HEK293 (cell line): Measurements from ENCODE around the gene PFN1.
A peak's percentile ranks its signal among the peaks of the same experiment; 100 is the strongest.

Source experiments
- CTCF ChIA-PET: fragments of 350-600 bp; formaldehyde crosslinking; extraction: SDS; loops from one replicate; lab custom pipeline; 2021; ENCODE audit warnings: antibody characterized with exemption; lab: Yijun Ruan, JAX
- POLR2A ChIA-PET: fragments of 300-600 bp; formaldehyde crosslinking; extraction: SDS; loops from one replicate; lab custom pipeline; 2020; ENCODE audit warnings: antibody characterized with exemption, inconsistent platforms; lab: Yijun Ruan, JAX
- H3K27ac ChIP-seq: fragments of 200-500 bp; sonication (Bioruptor generic); 2 replicates; pipeline ENCODE4 v1.5.1; 2014; ENCODE audit warnings: low read depth, low read length, control low read depth, inconsistent platforms; ENCODE audit errors: extremely low read depth
- H3K36me3 ChIP-seq, 2 experiments: fragments of 200-500 bp in 1 of 2; sonication (Bioruptor generic) in 1 of 2; 1 replicate in 1 of 2; 2 replicates in 1 of 2; pipeline ENCODE4 v1.5.1; 2014 to 2017; ENCODE audit warnings: inconsistent platforms in 2 of 2, low read length in 2 of 2; ENCODE audit not compliant: control insufficient read depth in 2 of 2, insufficient read depth in 1 of 2
- H3K4me1 ChIP-seq: fragments of 200-500 bp; sonication (Bioruptor generic); 2 replicates; pipeline ENCODE4 v1.5.1; 2014; ENCODE audit warnings: mild to moderate bottlenecking, low read length, inconsistent platforms; ENCODE audit not compliant: control insufficient read depth, insufficient read depth
- H3K4me3 ChIP-seq: 2 replicates; pipeline ENCODE4 v1.5.1; 2011; ENCODE audit warnings: low read depth, mild to moderate bottlenecking, control low read depth, low read length, moderate library complexity
- H3K9me3 ChIP-seq: fragments of 200-500 bp; sonication (Bioruptor generic); 2 replicates; pipeline ENCODE4 v1.5.1; 2014; ENCODE audit warnings: low read depth, low read length, inconsistent platforms; ENCODE audit not compliant: control insufficient read depth, insufficient read depth
- GFI1B ChIP-seq: fragments of 450-650 bp; formaldehyde crosslinking; IDR thresholded peaks from 2 replicates; pipeline ENCODE4 v1.5.1; 2016; ENCODE audit warnings: missing biosample characterization, missing genetic modification characterization
- GLIS1 ChIP-seq: fragments of 450-650 bp; formaldehyde crosslinking; IDR thresholded peaks from 2 replicates; pipeline ENCODE4 v1.5.1; 2016; ENCODE audit warnings: missing biosample characterization, missing genetic modification characterization
- KLF16 ChIP-seq: fragments of 450-650 bp; formaldehyde crosslinking; IDR thresholded peaks from 2 replicates; pipeline ENCODE4 v1.5.1; 2017; ENCODE audit warnings: missing biosample characterization, missing genetic modification characterization
- KLF8 ChIP-seq: fragments of 450-650 bp; formaldehyde crosslinking; IDR thresholded peaks from 2 replicates; pipeline ENCODE4 v1.5.1; 2016; ENCODE audit warnings: missing biosample characterization, missing genetic modification characterization
- REST ChIP-seq: fragments of 450-650 bp; formaldehyde crosslinking; IDR thresholded peaks from 2 replicates; pipeline ENCODE4 v1.5.1; 2016; ENCODE audit warnings: missing biosample characterization, missing genetic modification characterization
- ZBTB1 ChIP-seq: fragments of 450-650 bp; formaldehyde crosslinking; IDR thresholded peaks from 2 replicates; pipeline ENCODE4 v1.5.1; 2016; ENCODE audit warnings: missing biosample characterization, missing genetic modification characterization
- ZEB2 ChIP-seq: fragments of 450-650 bp; formaldehyde crosslinking; IDR thresholded peaks from 2 replicates; pipeline ENCODE4 v1.5.1; 2016; ENCODE audit warnings: missing biosample characterization, missing genetic modification characterization
- ZNF114 ChIP-seq: fragments of 450-650 bp; formaldehyde crosslinking; IDR thresholded peaks from 2 replicates; pipeline ENCODE4 v1.5.0; 2017; ENCODE audit warnings: missing biosample characterization, missing genetic modification characterization
- ZNF16 ChIP-seq: fragments of 450-650 bp; formaldehyde crosslinking; IDR thresholded peaks from 2 replicates; pipeline ENCODE4 v1.5.1; 2016; ENCODE audit warnings: low read depth, missing biosample characterization, missing genetic modification characterization
- ZNF184 ChIP-seq: fragments of 450-650 bp; IDR thresholded peaks from 2 replicates; pipeline ENCODE4 v1.5.1; 2018; ENCODE audit warnings: missing biosample characterization, mild to moderate bottlenecking, missing genetic modification characterization
- ZNF19 ChIP-seq: fragments of 450-650 bp; formaldehyde crosslinking; IDR thresholded peaks from 2 replicates; pipeline ENCODE4; 2016; ENCODE audit warnings: missing biosample characterization, missing genetic modification characterization, low read depth
- ZNF202 ChIP-seq: fragments of 450-650 bp; formaldehyde crosslinking; IDR thresholded peaks from 2 replicates; pipeline ENCODE4 v1.5.1; 2016; ENCODE audit warnings: missing biosample characterization, missing genetic modification characterization, borderline replicate concordance
- ZNF266 ChIP-seq: fragments of 450-650 bp; formaldehyde crosslinking; IDR thresholded peaks from 2 replicates; pipeline ENCODE4 v1.5.1; 2016; ENCODE audit warnings: missing biosample characterization, missing genetic modification characterization, low read depth
- ZNF529 ChIP-seq: fragments of 450-650 bp; formaldehyde crosslinking; IDR thresholded peaks from 2 replicates; pipeline ENCODE4 v1.5.1; 2017; ENCODE audit warnings: missing genetic modification characterization, missing biosample characterization; ENCODE audit not compliant: insufficient replicate concordance
- ZNF530 ChIP-seq: fragments of 450-650 bp; formaldehyde crosslinking; IDR thresholded peaks from 2 replicates; pipeline ENCODE4 v1.5.1; 2016; ENCODE audit warnings: low read depth, missing biosample characterization, missing genetic modification characterization
- ZNF596 ChIP-seq: fragments of 450-650 bp; IDR thresholded peaks from 2 replicates; pipeline ENCODE4 v1.5.0; 2018; ENCODE audit warnings: missing biosample characterization, mild to moderate bottlenecking, missing genetic modification characterization, moderate library complexity
- ZNF600 ChIP-seq: fragments of 450-650 bp; formaldehyde crosslinking; IDR thresholded peaks from 2 replicates; pipeline ENCODE4 v1.5.1; 2016; ENCODE audit warnings: missing biosample characterization, missing genetic modification characterization
- ZNF664 ChIP-seq: fragments of 450-650 bp; formaldehyde crosslinking; IDR thresholded peaks from 2 replicates; pipeline ENCODE4 v1.5.1; 2016; ENCODE audit warnings: missing biosample characterization, missing genetic modification characterization
- ZNF677 ChIP-seq: fragments of 450-650 bp; IDR thresholded peaks from 2 replicates; pipeline ENCODE4 v1.5.0; 2018; ENCODE audit warnings: missing biosample characterization, mild to moderate bottlenecking, missing genetic modification characterization, moderate library complexity
- ZNF747 ChIP-seq: fragments of 450-650 bp; formaldehyde crosslinking; IDR thresholded peaks from 2 replicates; pipeline ENCODE4 v1.5.1; 2016; ENCODE audit warnings: missing biosample characterization, missing genetic modification characterization
- ZNF777 ChIP-seq: fragments of 450-650 bp; formaldehyde crosslinking; IDR thresholded peaks from 2 replicates; pipeline ENCODE4 v1.5.1; 2017; ENCODE audit warnings: missing biosample characterization, missing genetic modification characterization, borderline replicate concordance
- ZSCAN23 ChIP-seq: fragments of 450-650 bp; formaldehyde crosslinking; IDR thresholded peaks from 2 replicates; pipeline ENCODE4 v1.5.1; 2016; ENCODE audit warnings: missing biosample characterization, missing genetic modification characterization
- TF ChIP-seq, protein P1 (sequence below): fragments of 450-650 bp; formaldehyde crosslinking; IDR thresholded peaks from 2 replicates; pipeline ENCODE4 v1.5.1; 2016; ENCODE audit warnings: missing biosample characterization, missing genetic modification characterization

The PFN1 gene

DNA sequence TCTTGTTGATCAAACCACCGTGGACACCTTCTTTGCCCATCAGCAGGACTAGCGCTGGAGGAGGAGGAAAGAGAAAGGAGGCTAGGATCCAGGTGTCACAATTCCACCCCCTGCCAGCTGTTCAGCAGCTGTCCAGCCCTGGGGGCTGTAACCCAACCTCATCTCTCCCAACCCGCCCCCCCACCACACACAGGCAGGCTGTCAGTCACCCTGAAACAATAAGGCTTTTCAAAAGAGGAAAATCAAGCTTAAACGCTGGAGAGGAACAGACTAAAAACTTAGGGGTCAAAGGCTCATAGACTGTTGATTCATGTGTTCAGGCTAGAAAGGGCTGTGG, 2.4 kb downstream of the PFN1 start:
- H3K4me3 ChIP-seq = no peak overlapping the region
- TF ChIP-seq ZNF266 (tag by site-specific recombination) (no peak), ZNF677 (no peak), REST (tag by site-specific recombination) (peak; percentile 65; the same call in 1 of the 2 replicates), ZNF529 (tag by site-specific recombination) (no peak), KLF16 (tag by site-specific recombination) (no peak), ZBTB1 (no peak), GLIS1 (peak; percentile 14; the same call in 1 of the 2 replicates), ZNF747 (tag by site-specific recombination) (no peak), ZNF530 (tag by site-specific recombination) (no peak), ZNF19 (no peak), ZNF114 (tag by site-specific recombination) (no peak)
- TF ChIP-seq, all 188 proteins: peak for 2
- no peaks in the 10 kb centered on the region for H3K9me3 ChIP-seq
- ChIA-PET POLR2A (interaction anchor here (0.6 to 17.9 kb wide), 6 partner anchors 12 to 381 kb away, joined by 3 to 358 read pairs (median 4); partner anchors contain the start of gene SPAG7), CTCF (interaction anchor here (0.6 to 2.5 kb wide), 6 partner anchors 37 to 264 kb away, joined by 3 to 11 read pairs (median 4); partner anchors contain the start of genes CAMTA2 and CHRNE)
- H3K4me1 ChIP-seq = peaks cover 24% of the 10 kb centered on the region
- peak overlapping the region; percentile 99 for H3K27ac ChIP-seq
- H3K36me3 ChIP-seq = peaks cover 38 to 60% of the 10 kb centered on the region in 2 experiments

DNA sequence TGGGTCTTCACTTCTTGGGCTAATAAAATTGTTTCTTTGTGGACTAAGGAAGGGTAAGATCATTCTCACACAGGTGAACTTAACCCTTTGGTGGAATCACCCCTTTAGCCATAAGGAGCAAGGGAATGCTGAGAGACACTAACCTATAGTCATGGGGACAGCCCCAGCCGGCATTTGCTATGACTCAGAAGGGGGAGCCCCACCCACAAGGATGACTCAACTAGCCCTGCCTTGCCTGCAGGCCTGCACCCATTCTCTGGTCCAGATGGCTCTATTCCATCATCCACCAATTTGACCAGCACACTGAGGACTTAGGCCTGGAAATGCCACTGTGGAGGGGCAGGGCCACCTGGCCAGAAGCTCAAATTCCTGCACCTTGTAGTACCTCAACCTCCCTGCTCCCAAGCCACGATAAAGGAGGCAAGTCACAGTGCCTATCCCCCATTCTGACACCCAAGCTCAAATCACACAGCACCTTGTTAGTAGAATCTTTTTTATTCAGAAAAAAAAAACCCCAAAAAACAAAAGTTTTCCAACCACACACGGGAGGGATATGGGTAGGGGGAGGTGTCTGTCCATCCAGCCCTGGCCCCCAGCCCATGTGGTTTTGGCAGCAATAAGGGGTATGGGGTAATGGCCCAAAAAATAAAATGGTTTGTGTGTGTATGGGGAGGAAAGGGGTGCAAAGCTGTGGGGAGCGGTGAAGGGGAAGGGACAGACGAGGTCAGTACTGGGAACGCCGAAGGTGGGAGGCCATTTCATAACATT, 3.0 kb downstream of the PFN1 start:
- peaks cover 38 to 60% of the 10 kb centered on the region in 2 experiments for H3K36me3 ChIP-seq
- TF ChIP-seq ZNF600 = peak; percentile 87
- no peak for TF ChIP-seq ZNF529 (tag by site-specific recombination)
- TF ChIP-seq, protein P1, sequence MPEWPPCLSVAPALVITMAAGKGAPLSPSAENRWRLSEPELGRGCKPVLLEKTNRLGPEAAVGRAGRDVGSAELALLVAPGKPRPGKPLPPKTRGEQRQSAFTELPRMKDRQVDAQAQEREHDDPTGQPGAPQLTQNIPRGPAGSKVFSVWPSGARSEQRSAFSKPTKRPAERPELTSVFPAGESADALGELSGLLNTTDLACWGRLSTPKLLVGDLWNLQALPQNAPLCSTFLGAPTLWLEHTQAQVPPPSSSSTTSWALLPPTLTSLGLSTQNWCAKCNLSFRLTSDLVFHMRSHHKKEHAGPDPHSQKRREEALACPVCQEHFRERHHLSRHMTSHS = no peak
- no peak for TF ChIP-seq ZSCAN23 (tag by site-specific recombination)
- no peak for TF ChIP-seq ZNF777 (tag by site-specific recombination)
- peak; percentile 46 for TF ChIP-seq ZNF184
- no peak for TF ChIP-seq ZNF596 (tag by site-specific recombination)
- no peak for TF ChIP-seq GFI1B (tag by site-specific recombination)
- peak; percentile 80 for TF ChIP-seq ZEB2 (tag by site-specific recombination)
- no peak for TF ChIP-seq ZNF16 (tag by site-specific recombination)
- TF ChIP-seq ZNF202 = no peak
- peak; percentile 97 for TF ChIP-seq KLF8
- no peak for TF ChIP-seq REST (tag by site-specific recombination)
- no peak for TF ChIP-seq ZNF664 (tag by site-specific recombination)

More for the DNA sequence above, 3.0 kb downstream of the PFN1 start:
- Histone ChIP-seq H3K27ac (peak overlapping the region; percentile 99), H3K9me3 (no peaks in the 10 kb centered on the region), H3K4me1 (peaks cover 19% of the 10 kb centered on the region), H3K4me3 (no peak overlapping the region)
- POLR2A ChIA-PET = interaction anchor here (0.6 to 17.9 kb wide), 6 partner anchors 11 to 77 kb away, joined by 3 to 358 read pairs (median 6); partner anchors contain the start of genes GP1BA and SPAG7
- CTCF ChIA-PET = interaction anchor here (1.0 to 2.5 kb wide), 5 partner anchors 36 to 146 kb away, joined by 3 to 11 read pairs (median 4); partner anchors contain the start of genes CAMTA2 and CHRNE
